Psoas muscle (tissue), 7 donors: ENCODE measurements around the gene NPIPA2. TPM values are rescaled to one million over a fixed set of nuclear protein-coding genes. Genes with fewer than 3 reads are reported as not detected.

Experiments
- polyA plus RNA-seq, 3 donors: library from polyadenylated mRNA; stranded (reverse); fragments of 200-250 nt; gene quantifications; one replicate each; pipeline ENCODE4 v1.2.3, GENCODE V29; 2013
- total RNA-seq, 4 donors: library from RNA; stranded (reverse); fragmentation: NEBNext Ultra II Directional in 2 of 4; extraction: Animal tissue kit (Norgen Biotek cat#: 25700) in 2 of 4; gene quantifications; one replicate each; pipeline versions ENCODE4 v1.2.1 to v1.2.4, GENCODE V29; 2021 to 2023
- donor health status: healthy with polysubstance abuse.
- donor health status: DM: no; HTN: no; CAD: no; lungs with moderate emphysema.
- donor health status: Bipolar disorder and iron deficiency.
- donor health status: healthy.
- donor health status: DM: no; HTN: no; CAD: no.
- donor health status: DM: no; HTN: no; CAD: no.
- donor health status: DM: yes; HTN: yes; CAD: no.

Gene NPIPA2
- total and polyA plus RNA-seq, 7 donors = 0.20 to 5.0 (median 3.5) TPM

Other genes starting within 250 kb of the NPIPA2 start
- gene PARN, start 112.3 kb upstream of the NPIPA2 start, total RNA-seq = 10 to 100 TPM; 11.6 to 15.0 (median 14.3) TPM
- gene PARN, start 112.3 kb upstream of the NPIPA2 start, polyA plus RNA-seq = 10 to 100 TPM; 10.3 to 20.9 (median 10.3) TPM
- 10 to 100 TPM; 37.5 to 62.3 (median 45.7) TPM for gene BFAR, start 109.6 kb upstream of the NPIPA2 start, total RNA-seq
- 10 to 100 TPM; 36.0 to 63.7 (median 55.2) TPM for gene BFAR, start 109.6 kb upstream of the NPIPA2 start, polyA plus RNA-seq
- not detected for gene PLA2G10, start 48.2 kb upstream of the NPIPA2 start, total RNA-seq
- not detected for gene PLA2G10, start 48.2 kb upstream of the NPIPA2 start, polyA plus RNA-seq
- gene NPIPA3, start 39.1 kb upstream of the NPIPA2 start, total RNA-seq = 1 to 10 TPM; 1.4 to 4.5 (median 2.1) TPM
- gene NPIPA3, start 39.1 kb upstream of the NPIPA2 start, polyA plus RNA-seq = 1 to 10 TPM in 2 of 3 donors, under 1 TPM in 1; 0.90 to 1.6 (median 1.4) TPM
- 100 to 1,000 TPM in 2 of 4 donors, 10 to 100 TPM in 2; 89.4 to 158 (median 107) TPM for gene NOMO1, start 91.2 kb downstream of the NPIPA2 start, total RNA-seq
- gene NOMO1, start 91.2 kb downstream of the NPIPA2 start, polyA plus RNA-seq = 10 to 100 TPM; 34.8 to 92.9 (median 46.4) TPM
- 10 to 100 TPM; 35.9 to 58.5 (median 50.6) TPM for gene NPIPA1, start 194.9 kb downstream of the NPIPA2 start, total RNA-seq
- gene NPIPA1, start 194.9 kb downstream of the NPIPA2 start, polyA plus RNA-seq = 10 to 100 TPM; 34.0 to 55.4 (median 37.2) TPM
- gene PDXDC1, start 232.5 kb downstream of the NPIPA2 start, total RNA-seq = 10 to 100 TPM; 52.3 to 82.5 (median 59.3) TPM
- 10 to 100 TPM; 22.1 to 45.5 (median 24.8) TPM for gene PDXDC1, start 232.5 kb downstream of the NPIPA2 start, polyA plus RNA-seq